Fibroblast of skin of scalp (primary cell): ENCODE measurements around the gene MBOAT7.

ENCODE experiments used
- DNase-seq: peaks from one replicate; pipeline ENCODE4 v3.0.0-alpha.2; 2013

MBOAT7 gene

GRCh38 chr19:54160854-54161253, 28.5 kb downstream of the MBOAT7 start:
- no peak for DNase-seq

GRCh38 chr19:54160182-54160811, 29.1 kb downstream of the MBOAT7 start:
- DNase-seq = no peak

- DNase-seq = peak; percentile 100
Measured at GRCh38 chr19:54159352-54160181, 29.8 kb downstream of the MBOAT7 start, which contains the start of gene LENG1. Gene LENG1, minus strand, starts transcription at chr19:54159721. Its CDS starts 26 bp downstream, at chr19:54159695.

GRCh38 chr19:54158812-54159351, 30.5 kb downstream of the MBOAT7 start:
- no peak for DNase-seq

GRCh38 chr19:54156953-54157352, 32.4 kb downstream of the MBOAT7 start:
- no peak for DNase-seq

GRCh38 chr19:54156490-54156889, 32.9 kb downstream of the MBOAT7 start:
- no peak for DNase-seq

- no peak for DNase-seq
Measured at GRCh38 chr19:54155694-54156093, 33.7 kb downstream of the MBOAT7 start.

GRCh38 chr19:54154603-54155345, 34.6 kb downstream of the MBOAT7 start:
- DNase-seq = peak; percentile 28

- no peak for DNase-seq
Measured at GRCh38 chr19:54153731-54154326, 35.6 kb downstream of the MBOAT7 start.

- peak; percentile 37 for DNase-seq
Measured at GRCh38 chr19:54152878-54153524, 36.4 kb downstream of the MBOAT7 start.

GRCh38 chr19:54152267-54152666, 37.1 kb downstream of the MBOAT7 start:
- no peak for DNase-seq

- DNase-seq = no peak
Measured at GRCh38 chr19:54151362-54152035, 37.9 kb downstream of the MBOAT7 start.

- no peak for DNase-seq
Measured at GRCh38 chr19:54149021-54149812, 40.2 kb downstream of the MBOAT7 start.

- DNase-seq = no peak
Measured at GRCh38 chr19:54148158-54148557, 41.2 kb downstream of the MBOAT7 start.

GRCh38 chr19:54147676-54148075, 41.7 kb downstream of the MBOAT7 start:
- DNase-seq = no peak

GRCh38 chr19:54145541-54146158, 43.7 kb downstream of the MBOAT7 start:
- no peak for DNase-seq

- DNase-seq = no peak
Measured at GRCh38 chr19:54142166-54142780, 47.1 kb downstream of the MBOAT7 start.

GRCh38 chr19:54141356-54141755, 48.0 kb downstream of the MBOAT7 start:
- DNase-seq = no peak

GRCh38 chr19:54138489-54139256, 50.7 kb downstream of the MBOAT7 start:
- DNase-seq = no peak
